ENCODE data around the gene PDPK1. TPM values are rescaled to one million over a fixed set of nuclear protein-coding genes. Genes with fewer than 3 reads are reported as not detected.
"Not testable (repeated sequence)": the region's sequence is repeated elsewhere in the genome, so short reads cannot be mapped to it uniquely, and the experiment has no call there.

The PDPK1 gene
- total and polyA plus RNA-seq, 2 donors from 2014 or later: 14.3 to 52.3 TPM

GRCh38 chr16:2614761-2615191, 77.0 kb downstream of the PDPK1 start:
- Histone ChIP-seq H3K36me3 (ENCODE audit: control insufficient read depth in 2 of 3, insufficient read depth in 3 of 3, low read length in 3 of 3) (peaks cover 0 to 17% (median 4%) of the 10 kb centered on the region in 3 donors), H3K27me3 (ENCODE audit: control insufficient read depth, insufficient read depth, low read length) (no peaks in the 10 kb centered on the region), H3K4me1 (ENCODE audit: control insufficient read depth in 2 of 3, insufficient read depth in 2 of 3, low read depth in 1 of 3, low read length in 3 of 3) (peaks cover 0 to 9% (median 0%) of the 10 kb centered on the region in 3 donors), H3K9me3 (ENCODE audit: control insufficient read depth in 2 of 3, insufficient read depth in 1 of 3, low read length in 3 of 3) (no peaks in the 10 kb centered on the region), H3K27ac (ENCODE audit: low read depth in 2 of 2, low read length in 2 of 2) (no peak overlapping the region), H3K9ac (ENCODE audit: low read length in 3 of 3) (no peak overlapping the region), H3K4me3 (ENCODE audit: low read length in 3 of 3) (no peak overlapping the region)
- no peak for FAIRE-seq
- no peak for TF ChIP-seq CTCF (IDR thresholded peaks at IDR 0.05; ENCODE audit: borderline replicate concordance, extremely low read depth, insufficient read depth)
- intact Hi-C loops (cut with DNase I): no loop called here
- peak in 1 of 5 donors; percentile 39 for DNase-seq

- intact Hi-C loops (cut with DNase I); H3K27me3 ChIP-seq (ENCODE audit: control insufficient read depth, insufficient read depth, low read length); H3K4me1 ChIP-seq (ENCODE audit: control insufficient read depth in 2 of 3, insufficient read depth in 2 of 3, low read depth in 1 of 3, low read length in 3 of 3); H3K9me3 ChIP-seq (ENCODE audit: control insufficient read depth in 2 of 3, insufficient read depth in 1 of 3, low read length in 3 of 3); H3K4me3 ChIP-seq (ENCODE audit: low read length in 3 of 3); DNase-seq; H3K36me3 ChIP-seq (ENCODE audit: control insufficient read depth in 2 of 3, insufficient read depth in 3 of 3, low read length in 3 of 3); H3K9ac ChIP-seq (ENCODE audit: low read length in 3 of 3); FAIRE-seq; H3K27ac ChIP-seq (ENCODE audit: low read depth in 2 of 2, low read length in 2 of 2): not testable (repeated sequence)
Measured at GRCh38 chr16:2618964-2619363, 81.1 kb downstream of the PDPK1 start.

GRCh38 chr16:2619628-2620027, 81.8 kb downstream of the PDPK1 start:
- DNase-seq: peak in 3 of 5 donors; percentile 43 to 82 (median 46)
- intact Hi-C loops (cut with DNase I); H3K27me3 ChIP-seq (ENCODE audit: control insufficient read depth, insufficient read depth, low read length); H3K9me3 ChIP-seq (ENCODE audit: control insufficient read depth in 2 of 3, insufficient read depth in 1 of 3, low read length in 3 of 3); H3K4me1 ChIP-seq (ENCODE audit: control insufficient read depth in 2 of 3, insufficient read depth in 2 of 3, low read depth in 1 of 3, low read length in 3 of 3); FAIRE-seq; H3K9ac ChIP-seq (ENCODE audit: low read length in 3 of 3); H3K36me3 ChIP-seq (ENCODE audit: control insufficient read depth in 2 of 3, insufficient read depth in 3 of 3, low read length in 3 of 3); H3K4me3 ChIP-seq (ENCODE audit: low read length in 3 of 3); H3K27ac ChIP-seq (ENCODE audit: low read depth in 2 of 2, low read length in 2 of 2): not testable (repeated sequence)

- H3K9ac ChIP-seq (ENCODE audit: low read length in 3 of 3); H3K36me3 ChIP-seq (ENCODE audit: control insufficient read depth in 2 of 3, insufficient read depth in 3 of 3, low read length in 3 of 3); H3K4me3 ChIP-seq (ENCODE audit: low read length in 3 of 3); intact Hi-C loops (cut with DNase I); DNase-seq; H3K4me1 ChIP-seq (ENCODE audit: control insufficient read depth in 2 of 3, insufficient read depth in 2 of 3, low read depth in 1 of 3, low read length in 3 of 3); H3K27ac ChIP-seq (ENCODE audit: low read depth in 2 of 2, low read length in 2 of 2); FAIRE-seq; H3K9me3 ChIP-seq (ENCODE audit: control insufficient read depth in 2 of 3, insufficient read depth in 1 of 3, low read length in 3 of 3); H3K27me3 ChIP-seq (ENCODE audit: control insufficient read depth, insufficient read depth, low read length): not testable (repeated sequence)
Measured at GRCh38 chr16:2620870-2621269, 83.0 kb downstream of the PDPK1 start.

GRCh38 chr16:2621395-2621794, 83.6 kb downstream of the PDPK1 start:
- intact Hi-C loops (cut with DNase I); H3K9ac ChIP-seq (ENCODE audit: low read length in 3 of 3); H3K27ac ChIP-seq (ENCODE audit: low read depth in 2 of 2, low read length in 2 of 2); DNase-seq; FAIRE-seq; H3K4me3 ChIP-seq (ENCODE audit: low read length in 3 of 3); H3K27me3 ChIP-seq (ENCODE audit: control insufficient read depth, insufficient read depth, low read length); H3K9me3 ChIP-seq (ENCODE audit: control insufficient read depth in 2 of 3, insufficient read depth in 1 of 3, low read length in 3 of 3); H3K4me1 ChIP-seq (ENCODE audit: control insufficient read depth in 2 of 3, insufficient read depth in 2 of 3, low read depth in 1 of 3, low read length in 3 of 3); H3K36me3 ChIP-seq (ENCODE audit: control insufficient read depth in 2 of 3, insufficient read depth in 3 of 3, low read length in 3 of 3): not testable (repeated sequence)

- H3K36me3 ChIP-seq (ENCODE audit: control insufficient read depth in 2 of 3, insufficient read depth in 3 of 3, low read length in 3 of 3); H3K9me3 ChIP-seq (ENCODE audit: control insufficient read depth in 2 of 3, insufficient read depth in 1 of 3, low read length in 3 of 3); FAIRE-seq; intact Hi-C loops (cut with DNase I); H3K27ac ChIP-seq (ENCODE audit: low read depth in 2 of 2, low read length in 2 of 2); H3K27me3 ChIP-seq (ENCODE audit: control insufficient read depth, insufficient read depth, low read length); H3K4me3 ChIP-seq (ENCODE audit: low read length in 3 of 3); H3K4me1 ChIP-seq (ENCODE audit: control insufficient read depth in 2 of 3, insufficient read depth in 2 of 3, low read depth in 1 of 3, low read length in 3 of 3); H3K9ac ChIP-seq (ENCODE audit: low read length in 3 of 3); DNase-seq: not testable (repeated sequence)
Measured at GRCh38 chr16:2627075-2627474, 89.3 kb downstream of the PDPK1 start.

- H3K9ac ChIP-seq (ENCODE audit: low read length in 3 of 3); H3K4me1 ChIP-seq (ENCODE audit: control insufficient read depth in 2 of 3, insufficient read depth in 2 of 3, low read depth in 1 of 3, low read length in 3 of 3); H3K36me3 ChIP-seq (ENCODE audit: control insufficient read depth in 2 of 3, insufficient read depth in 3 of 3, low read length in 3 of 3); intact Hi-C loops (cut with DNase I); H3K4me3 ChIP-seq (ENCODE audit: low read length in 3 of 3); DNase-seq; H3K27ac ChIP-seq (ENCODE audit: low read depth in 2 of 2, low read length in 2 of 2); H3K9me3 ChIP-seq (ENCODE audit: control insufficient read depth in 2 of 3, insufficient read depth in 1 of 3, low read length in 3 of 3); H3K27me3 ChIP-seq (ENCODE audit: control insufficient read depth, insufficient read depth, low read length): not testable (repeated sequence)
- peak; percentile 50 for FAIRE-seq
Measured at GRCh38 chr16:2631203-2631602, 93.4 kb downstream of the PDPK1 start.

GRCh38 chr16:2632291-2632690, 94.5 kb downstream of the PDPK1 start:
- intact Hi-C loops (cut with DNase I); H3K27me3 ChIP-seq (ENCODE audit: control insufficient read depth, insufficient read depth, low read length); H3K9me3 ChIP-seq (ENCODE audit: control insufficient read depth in 2 of 3, insufficient read depth in 1 of 3, low read length in 3 of 3); H3K27ac ChIP-seq (ENCODE audit: low read depth in 2 of 2, low read length in 2 of 2); H3K4me1 ChIP-seq (ENCODE audit: control insufficient read depth in 2 of 3, insufficient read depth in 2 of 3, low read depth in 1 of 3, low read length in 3 of 3); DNase-seq; H3K36me3 ChIP-seq (ENCODE audit: control insufficient read depth in 2 of 3, insufficient read depth in 3 of 3, low read length in 3 of 3); H3K4me3 ChIP-seq (ENCODE audit: low read length in 3 of 3); H3K9ac ChIP-seq (ENCODE audit: low read length in 3 of 3); FAIRE-seq: not testable (repeated sequence)
